HG02610 (cell line): ENCODE data around the gene INSYN2A.

Source experiments
- ATAC-seq: cut with Tn5 transposase; IDR thresholded peaks from one replicate; pipeline ENCODE4 v1.9.1; 2021; ENCODE audit warnings: mild to moderate bottlenecking, moderate library complexity; ENCODE audit not compliant: unreplicated experiment

INSYN2A gene, protein sequence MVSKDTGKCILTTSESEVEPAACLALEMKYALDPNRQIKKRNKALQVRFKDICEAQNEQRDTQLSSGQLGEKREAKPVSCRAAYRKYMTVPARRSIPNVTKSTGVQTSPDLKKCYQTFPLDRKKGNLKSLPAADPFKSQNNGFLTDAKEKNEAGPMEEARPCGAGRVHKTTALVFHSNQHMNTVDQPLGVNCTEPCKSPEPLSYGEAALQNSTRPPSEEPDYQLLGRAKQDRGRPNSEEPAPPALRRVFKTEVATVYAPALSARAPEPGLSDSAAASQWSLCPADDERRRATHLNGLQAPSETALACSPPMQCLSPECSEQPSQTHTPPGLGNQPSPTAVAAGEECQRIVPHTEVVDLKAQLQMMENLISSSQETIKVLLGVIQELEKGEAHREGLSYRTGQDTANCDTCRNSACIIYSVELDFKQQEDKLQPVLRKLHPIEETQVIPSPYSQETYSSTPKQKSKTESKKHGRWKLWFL

DNA sequence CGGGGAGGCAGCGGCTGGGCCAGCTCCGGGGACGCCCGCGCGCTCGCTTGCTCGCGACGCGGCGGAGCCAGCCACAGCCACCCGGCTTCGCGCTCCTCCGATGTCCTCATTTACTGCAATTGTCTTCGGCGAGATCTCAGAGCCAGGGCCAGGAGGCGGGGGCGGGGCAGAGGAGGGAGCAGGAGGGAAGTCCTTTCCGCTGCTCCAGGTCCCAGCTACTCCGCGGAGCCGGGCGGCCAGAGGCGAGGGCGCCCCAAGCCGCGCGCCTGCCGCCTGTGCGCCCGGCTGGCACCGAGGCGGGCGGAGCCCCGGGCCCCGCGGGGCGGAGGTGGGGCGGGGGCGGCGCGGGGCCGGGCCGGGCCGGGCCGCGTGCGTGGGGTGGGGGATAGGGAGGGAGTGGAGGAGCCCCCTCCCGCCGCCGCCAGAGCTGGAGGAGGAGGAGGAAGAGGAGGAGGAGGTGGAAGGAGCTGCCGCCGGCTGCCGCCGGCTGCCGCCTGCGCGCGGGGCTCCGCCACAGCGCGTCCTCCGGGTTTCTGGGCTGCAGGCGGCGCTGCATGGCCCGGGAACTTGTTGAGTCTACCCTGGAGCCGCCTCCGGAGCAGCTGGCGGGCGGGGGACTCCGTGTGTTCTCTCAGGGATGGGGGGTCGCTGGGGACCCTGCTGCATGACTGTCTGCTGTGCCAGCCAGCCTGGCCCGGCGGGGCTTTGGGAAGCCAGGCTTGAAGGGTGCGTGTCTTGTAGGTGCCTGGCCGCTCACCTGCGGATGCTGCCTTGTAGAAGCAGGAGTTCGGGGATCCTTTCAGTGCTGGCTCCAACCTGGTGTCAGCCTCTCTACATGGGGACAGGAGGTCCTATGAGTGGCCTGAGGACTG is at the start of gene INSYN2A:
INSYN2A (minus strand) TSS at position 310 of the 872 bp plus-strand sequence. CDS start 20,196 bp downstream, outside the sequence.
- no peak for ATAC-seq

DNA sequence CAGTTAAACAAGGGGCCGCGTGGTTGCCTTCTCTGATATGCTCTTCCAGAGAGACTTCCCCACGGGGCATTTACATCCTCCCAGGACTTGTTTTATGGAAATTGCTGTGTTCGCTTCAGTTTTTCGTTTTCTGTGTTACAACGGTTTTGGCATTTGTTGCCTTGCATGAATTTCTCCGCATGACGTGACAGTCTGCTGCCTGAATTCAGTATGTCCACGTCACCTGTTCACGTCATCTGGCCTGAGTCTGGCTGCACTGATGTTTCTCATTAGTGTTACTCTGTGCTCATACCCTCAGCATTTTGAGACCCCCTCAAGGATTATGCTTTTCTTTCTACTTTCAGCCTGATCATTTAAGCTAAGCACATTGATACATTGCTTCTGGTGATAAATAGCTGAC is 49.1 kb upstream of the INSYN2A start:
- ATAC-seq: no peak

DNA sequence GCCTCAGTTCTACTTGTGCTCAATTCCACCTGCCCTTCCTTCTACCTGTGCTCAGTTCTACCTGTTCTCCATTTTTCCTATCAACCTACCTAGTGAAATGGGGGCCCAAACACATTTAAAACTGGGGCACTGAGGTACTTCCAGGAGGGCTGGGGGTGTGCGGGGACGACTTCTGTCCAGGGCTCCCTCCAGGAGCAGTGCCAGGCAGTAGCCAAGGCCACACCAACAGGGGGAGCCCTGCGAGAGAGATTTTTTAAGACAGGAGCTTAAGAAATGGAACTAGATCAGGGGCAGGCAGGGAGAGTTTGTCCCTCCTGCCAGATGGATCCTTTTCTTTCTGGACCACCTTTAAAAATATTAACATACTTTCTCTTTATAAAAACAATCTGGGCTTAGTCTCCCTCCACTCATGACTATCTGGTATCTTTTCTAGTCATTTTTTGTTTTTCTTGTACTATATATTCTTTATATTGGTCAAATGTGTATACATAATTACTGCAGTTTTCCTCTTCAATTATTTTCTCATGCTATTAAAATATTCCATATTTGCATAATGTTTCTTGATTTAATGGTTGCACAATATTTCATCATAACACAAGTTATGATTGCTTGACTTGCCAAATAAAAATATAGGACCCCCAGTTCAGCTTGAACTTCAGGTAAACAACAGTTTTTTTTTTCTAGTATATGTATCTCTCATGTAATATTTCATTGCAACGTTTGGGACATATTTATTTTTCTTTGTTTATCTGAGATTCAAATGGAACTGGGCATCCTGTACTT is 47.3 kb upstream of the INSYN2A start:
- ATAC-seq: no peak

DNA sequence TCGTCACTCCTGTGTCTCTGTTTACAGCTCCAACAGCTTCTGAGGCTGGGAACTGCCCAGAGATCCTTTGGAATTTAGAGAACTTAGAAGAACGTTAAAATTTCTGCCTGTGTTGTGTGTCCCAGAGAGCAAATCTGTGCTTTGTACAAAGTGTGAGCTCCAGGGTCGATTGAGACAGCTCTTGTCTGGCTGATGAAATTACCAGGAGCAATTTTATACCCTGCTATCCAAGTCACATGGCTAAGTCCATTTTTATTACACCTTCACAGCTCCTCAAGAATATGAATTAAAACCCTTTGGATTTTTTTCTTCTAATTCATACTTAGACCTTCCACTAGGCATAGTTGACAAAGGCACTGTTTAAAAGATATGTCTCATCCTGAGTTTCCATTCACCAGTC is 46.5 kb upstream of the INSYN2A start:
- no peak for ATAC-seq

DNA sequence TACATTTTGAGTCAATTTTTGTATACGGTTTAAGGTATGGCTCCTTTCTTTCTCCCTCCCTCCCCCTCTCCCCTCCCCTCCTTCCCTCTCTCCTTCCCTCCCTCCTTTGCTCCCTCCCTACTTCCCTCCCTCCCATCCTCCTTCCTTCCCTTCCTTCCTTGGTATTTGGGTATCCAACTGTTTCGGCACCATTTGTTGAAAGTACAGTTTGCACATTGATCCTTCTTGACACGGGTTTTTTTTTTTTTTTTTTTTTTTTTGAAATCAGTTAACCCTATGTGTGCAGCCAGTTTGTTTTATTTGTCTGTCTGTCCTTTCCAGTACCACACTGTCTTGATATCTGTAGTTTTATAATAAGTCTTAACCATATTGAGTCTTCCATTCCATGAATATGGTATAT is 39.9 kb upstream of the INSYN2A start:
- ATAC-seq: no peak

DNA sequence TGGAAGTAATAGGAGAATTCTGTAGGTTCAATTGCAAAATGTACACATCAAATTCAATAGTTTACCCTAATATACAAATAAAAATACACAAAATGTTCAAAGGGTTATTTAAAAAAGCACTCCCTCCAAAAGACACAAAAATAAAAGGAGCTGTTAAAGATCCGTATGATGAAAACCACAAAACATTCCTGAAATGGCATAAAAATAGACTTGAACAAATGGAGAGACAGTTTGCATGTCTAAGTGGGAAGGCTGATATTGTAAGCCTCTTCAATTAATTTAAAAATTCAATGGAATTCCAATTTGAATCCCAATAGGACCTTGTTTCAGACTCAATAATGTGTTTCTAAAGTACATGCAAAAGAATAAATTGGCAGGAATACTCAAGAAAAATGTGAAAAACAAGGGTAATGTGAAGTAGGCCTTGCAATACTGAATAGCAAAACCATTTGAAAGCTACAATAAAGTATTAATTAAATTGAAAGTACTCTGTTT is 38.0 kb upstream of the INSYN2A start:
- ATAC-seq: no peak

DNA sequence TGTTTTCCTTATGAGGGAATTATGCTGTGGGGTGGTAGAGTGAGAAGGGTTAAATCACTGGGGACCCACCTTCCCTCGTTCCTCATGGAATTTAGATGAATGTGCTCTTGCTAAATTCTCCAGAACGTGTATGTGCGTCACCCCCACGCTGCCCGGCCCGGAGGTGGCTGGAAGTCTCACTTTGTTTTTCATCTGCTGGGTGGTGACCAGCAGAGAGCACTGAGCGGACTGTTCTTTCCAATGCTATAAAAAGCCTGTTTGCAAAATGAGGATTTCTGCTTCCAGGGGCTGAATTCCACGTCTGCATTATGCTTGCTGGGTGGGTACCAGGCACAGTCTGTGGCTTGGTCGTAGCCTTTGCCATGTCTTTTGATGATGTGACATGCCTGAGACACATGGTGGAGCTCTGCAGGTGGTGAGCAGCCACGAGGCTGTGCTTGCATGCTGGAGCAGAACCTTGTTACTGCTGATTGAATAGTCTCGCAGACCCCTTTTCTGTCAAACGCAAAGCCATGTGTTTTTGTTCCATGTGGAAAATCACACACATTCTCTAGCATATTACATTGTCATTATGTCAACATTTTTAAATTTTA is 31.9 kb upstream of the INSYN2A start:
- ATAC-seq: no peak

DNA sequence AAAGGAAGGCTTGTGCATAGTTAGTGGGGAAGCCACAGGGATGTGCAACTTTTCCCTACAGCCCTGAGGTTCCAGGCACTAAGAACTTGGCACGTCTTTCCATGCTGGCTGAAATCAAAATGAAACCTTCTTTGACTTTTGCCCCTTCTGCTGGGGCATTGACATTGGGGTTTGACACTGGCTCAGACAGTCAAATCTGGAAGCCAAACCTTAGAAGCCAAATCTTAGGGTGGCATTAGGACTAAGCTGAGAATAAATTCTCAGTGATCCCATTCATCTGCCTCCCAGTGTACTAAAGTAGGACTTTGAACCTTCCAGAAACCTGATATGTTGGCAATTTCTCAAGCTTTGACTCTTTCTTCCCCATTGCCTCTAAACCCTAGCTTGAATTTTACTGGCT is 31.3 kb upstream of the INSYN2A start:
- no peak for ATAC-seq

DNA sequence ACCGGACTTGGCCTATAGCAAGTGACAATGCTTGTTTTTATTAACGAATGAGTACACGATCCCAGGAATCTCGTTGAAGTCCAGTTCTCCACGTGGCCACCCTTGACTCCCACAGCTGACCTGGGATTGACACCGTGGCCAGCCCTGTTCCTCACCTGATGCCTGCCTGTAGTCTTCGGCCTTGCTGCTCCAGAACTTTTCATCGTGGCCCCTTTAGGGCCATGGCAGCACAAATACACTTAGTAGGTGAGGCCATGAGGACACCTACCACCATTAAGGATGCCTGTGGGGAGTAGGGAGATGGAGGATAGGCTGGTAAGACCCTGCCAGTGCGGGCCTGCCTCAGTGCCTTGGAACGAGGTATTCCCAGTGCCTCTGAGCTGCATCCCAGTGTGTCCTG is 30.6 kb upstream of the INSYN2A start:
- ATAC-seq: no peak

DNA sequence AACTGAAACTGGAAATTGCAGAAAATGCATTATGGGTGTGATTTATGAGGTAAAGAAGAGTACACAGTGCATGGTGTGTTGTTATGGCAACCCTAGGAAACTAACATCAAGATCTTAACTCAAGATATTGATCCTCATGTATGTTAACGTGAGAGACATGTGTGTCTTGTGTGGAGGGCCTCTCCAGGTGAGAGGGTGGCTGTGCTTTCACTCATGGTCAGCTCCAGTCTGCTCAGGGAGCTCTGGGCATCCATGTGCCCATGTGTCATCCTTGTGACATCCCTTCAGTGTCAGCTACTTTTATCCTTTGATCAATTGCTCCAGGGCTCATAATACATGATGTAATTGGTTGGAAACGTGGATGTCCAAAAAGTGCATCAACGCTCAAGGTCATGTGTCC is 24.9 kb upstream of the INSYN2A start:
- ATAC-seq: no peak

DNA sequence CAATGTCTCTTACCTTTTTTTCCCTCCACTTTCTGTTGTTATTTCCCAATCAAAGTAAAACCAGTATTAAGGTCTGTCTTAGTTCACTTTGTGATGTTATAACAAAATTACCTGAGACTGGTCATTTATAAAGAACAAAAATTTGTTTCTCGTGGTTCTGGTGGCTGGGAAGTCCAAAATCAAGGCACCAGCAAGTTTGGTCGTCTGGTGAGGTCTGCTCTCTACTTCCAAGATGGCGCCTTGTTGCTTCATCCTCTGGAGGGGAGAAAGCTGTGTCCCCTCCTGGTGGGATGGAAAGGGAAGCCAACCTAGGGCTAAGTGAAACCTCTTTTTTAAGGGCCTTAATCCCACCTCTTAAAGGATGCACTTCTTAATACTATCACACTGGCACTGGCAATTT is 22.3 kb upstream of the INSYN2A start:
- ATAC-seq: no peak

DNA sequence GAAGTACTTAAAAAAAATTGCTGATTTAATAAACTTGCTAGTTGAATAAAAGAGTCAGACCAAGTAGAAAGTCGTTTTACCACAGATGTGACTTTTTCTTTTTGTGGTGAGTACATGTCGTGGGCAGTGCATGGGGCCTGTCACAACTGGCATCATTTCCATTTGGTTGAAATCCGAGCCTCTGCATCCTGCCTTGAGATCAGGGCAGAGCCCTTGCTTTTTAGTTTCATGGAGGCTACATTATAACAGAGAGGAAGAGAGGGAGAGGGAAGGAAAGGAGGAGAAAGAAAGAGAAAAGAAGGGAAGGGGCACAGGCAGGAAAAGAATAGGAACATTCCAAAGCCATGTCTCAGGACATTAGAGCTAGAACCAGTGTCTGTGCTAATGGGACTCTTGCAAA is 20.4 kb upstream of the INSYN2A start:
- ATAC-seq: no peak

DNA sequence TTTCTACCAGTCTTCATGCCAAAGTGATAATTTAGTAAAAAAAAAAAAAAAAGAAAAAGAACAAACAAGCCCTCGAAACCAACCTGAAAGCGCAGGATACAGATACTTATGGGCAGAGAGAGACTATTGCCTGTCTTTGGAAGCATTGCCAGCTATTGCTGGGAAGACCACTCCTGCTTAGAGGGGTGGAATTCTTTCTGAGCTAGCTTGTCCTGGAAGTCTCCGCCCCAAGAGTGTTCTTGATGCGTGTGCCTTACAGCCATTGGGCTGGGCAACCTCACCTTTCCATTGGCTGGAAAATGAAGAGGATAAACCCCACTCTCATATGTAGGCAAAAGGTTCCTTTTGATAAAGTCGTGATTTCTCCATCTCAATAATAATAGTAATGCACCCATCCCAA is 19.9 kb upstream of the INSYN2A start:
- no peak for ATAC-seq

DNA sequence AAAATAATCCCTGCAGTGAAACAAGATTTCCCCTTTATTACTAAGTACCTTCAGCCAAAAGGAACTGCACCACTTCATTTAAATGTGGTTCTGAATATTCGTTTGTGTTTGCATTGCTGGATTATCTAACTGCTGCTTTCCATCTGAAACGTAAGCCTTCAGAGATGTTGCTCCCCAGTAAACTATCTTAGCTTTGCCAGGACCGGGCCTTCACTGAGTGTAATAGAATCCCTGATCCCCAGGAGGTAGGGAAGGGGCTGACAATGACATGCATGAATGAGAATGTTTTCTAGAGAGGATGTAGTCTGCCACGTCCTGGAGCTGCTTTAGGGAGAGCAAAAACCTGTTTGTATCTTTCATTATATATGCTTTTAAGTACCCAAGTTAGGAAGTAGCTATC is 19.5 kb upstream of the INSYN2A start:
- ATAC-seq: no peak

DNA sequence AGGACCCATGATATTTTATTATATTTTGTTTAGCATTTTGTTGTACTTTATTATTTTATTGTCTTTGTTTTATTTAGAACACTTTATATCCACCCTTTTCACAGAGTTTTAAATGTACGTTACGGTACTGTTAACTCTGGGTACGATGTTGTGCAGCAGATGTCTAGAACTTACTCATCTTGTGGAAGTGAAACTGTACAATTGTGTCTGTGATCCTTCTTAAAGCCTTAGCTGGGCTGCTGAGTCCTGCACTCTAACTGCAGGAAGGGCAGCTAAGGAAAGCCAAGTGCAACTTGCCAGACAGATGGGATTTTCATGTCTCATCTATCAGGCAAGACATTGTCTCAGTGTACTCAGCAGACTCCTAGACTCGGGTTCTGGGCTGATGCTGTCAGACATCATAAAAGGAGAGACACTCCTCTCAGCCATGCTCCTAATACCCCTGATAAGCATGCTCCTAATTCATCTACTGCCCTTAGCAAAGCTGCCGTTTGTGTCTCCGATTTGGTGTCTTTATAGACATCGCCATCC is 14.6 kb upstream of the INSYN2A start:
- no peak for ATAC-seq

DNA sequence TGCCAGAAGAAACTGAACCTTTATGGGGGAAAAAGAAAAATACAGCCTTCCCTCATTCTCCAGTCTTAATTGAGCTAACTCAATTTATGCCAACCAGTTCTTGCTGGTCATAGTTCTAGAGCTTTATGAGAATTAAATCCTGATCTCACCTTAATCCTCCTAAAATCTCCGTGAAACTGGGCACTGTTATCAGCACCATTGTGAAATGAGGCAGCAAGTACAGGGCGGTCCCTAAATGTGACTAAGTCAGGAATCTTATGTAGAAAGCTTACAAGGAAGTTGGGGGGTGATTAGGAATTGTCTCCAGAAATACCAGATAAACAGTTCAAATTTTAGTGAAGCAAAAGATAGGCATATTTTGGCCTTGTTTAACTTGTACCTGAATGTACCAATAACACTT is 10.7 kb upstream of the INSYN2A start:
- no peak for ATAC-seq

DNA sequence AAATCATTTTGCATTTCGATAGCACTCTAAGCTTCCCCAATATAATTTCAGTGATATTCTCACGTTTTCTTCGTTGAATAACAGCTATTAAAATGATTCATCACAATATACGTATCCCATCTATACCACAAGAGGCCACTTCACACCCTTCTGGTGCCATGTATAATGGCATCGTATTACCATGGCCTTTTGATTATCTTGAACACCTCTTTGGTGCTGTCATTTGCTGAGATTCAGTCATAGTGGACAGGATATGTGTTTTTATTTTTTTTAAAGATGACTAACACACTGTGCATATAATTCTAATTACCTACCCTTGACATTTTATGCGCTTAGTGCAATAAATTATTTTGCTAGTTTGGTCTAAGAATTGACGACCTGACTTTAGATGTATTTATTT is 6.7 kb upstream of the INSYN2A start:
- no peak for ATAC-seq

DNA sequence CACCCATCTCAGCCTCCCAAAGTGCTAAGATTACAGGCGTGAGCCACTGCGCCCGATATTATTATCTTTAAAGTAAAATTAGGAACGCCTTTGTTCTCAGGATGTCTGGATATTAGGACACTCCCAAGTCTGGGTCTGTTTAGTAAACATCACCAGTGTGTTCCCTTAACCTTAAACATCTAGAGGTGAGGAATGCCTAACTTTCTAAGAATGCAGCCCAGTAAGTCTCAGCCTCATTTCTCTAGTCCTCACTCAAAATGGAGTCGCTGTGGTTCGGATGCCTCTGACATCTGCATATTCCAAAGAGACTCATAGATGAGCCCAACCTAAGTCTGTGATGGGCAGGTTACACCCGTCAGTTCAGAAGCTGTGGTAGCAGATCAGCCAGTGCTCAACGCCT is 4.3 kb upstream of the INSYN2A start:
- ATAC-seq: no peak

DNA sequence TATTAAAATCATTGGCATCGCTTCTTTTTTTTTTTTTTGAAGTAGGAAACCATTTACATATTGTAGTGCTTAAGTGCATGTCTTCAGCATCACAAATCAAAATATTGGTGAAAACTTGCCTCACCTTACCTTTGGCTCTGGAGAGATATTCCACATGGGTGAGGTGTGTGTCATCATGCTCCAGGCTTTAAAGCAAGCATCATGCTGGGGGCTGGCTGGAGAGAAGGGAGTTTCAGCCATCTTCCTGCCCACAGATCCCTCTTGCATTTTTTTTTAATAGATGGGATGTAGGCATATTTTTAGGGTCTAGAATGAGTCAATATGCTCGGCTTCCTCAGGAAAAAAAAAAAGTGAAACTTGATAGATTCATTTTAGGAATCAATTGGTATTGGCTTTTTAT is 2.3 kb upstream of the INSYN2A start:
- no peak for ATAC-seq

DNA sequence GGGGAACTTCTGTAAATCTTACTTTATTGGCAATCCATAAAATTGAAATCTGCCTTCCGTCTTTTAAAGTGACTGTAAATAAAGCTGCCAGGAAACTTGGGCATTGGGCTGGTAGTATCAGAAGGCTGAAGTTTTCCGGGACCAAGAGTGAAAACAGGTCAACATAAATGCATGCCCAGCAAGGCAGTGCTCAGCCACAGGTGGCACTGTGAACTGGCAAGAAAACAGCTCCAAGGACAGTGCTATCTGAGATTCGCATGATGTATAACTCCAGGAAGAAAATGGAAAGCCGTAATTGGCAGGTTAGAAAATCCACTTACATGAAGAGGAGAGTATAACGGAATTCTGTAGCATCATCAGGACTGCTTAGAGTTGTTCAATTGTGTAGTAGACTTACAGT is 1.9 kb upstream of the INSYN2A start:
- no peak for ATAC-seq

DNA sequence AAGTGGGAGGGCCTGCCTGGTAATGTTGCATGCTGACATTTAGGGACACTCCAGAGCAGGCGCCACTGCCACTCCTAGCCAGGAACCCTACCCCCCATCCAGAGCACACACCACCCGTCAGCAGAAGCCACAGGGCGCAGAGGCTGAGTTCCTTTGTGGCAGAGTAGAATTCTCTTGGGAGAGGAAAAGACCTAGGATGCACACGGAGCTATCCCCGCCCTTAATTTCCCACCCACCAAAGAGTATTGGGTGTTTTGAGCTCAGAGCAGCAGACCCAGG is 702 bp upstream of the INSYN2A start:
- ATAC-seq: no peak
